ENCODE results near the gene TRDN.
"Not testable (repeated sequence)": the region's sequence is repeated elsewhere in the genome, so short reads cannot be mapped to it uniquely, and the experiment has no call there.

Gene TRDN

GRCh38 chr6:123383718-123384117 lies 253.0 kb downstream of the TRDN start:
- no peak for FAIRE-seq

GRCh38 chr6:123380257-123380656 lies 256.5 kb downstream of the TRDN start:
- no peak for FAIRE-seq

GRCh38 chr6:123372737-123373136 lies 264.0 kb downstream of the TRDN start:
- no peak for FAIRE-seq

GRCh38 chr6:123363912-123364311 lies 272.8 kb downstream of the TRDN start:
- no peak for FAIRE-seq

GRCh38 chr6:123360359-123360758 lies 276.4 kb downstream of the TRDN start:
- FAIRE-seq: no peak

- FAIRE-seq: no peak
Measured at GRCh38 chr6:123352705-123353104, 284.0 kb downstream of the TRDN start.

GRCh38 chr6:123352279-123352678 lies 284.5 kb downstream of the TRDN start:
- no peak for FAIRE-seq

GRCh38 chr6:123343836-123344235 lies 292.9 kb downstream of the TRDN start:
- FAIRE-seq: no peak

GRCh38 chr6:123338394-123338793 lies 298.4 kb downstream of the TRDN start:
- FAIRE-seq: no peak

GRCh38 chr6:123333000-123333756 lies 303.6 kb downstream of the TRDN start:
- no peak for FAIRE-seq

- FAIRE-seq: no peak
Measured at GRCh38 chr6:123332070-123332469, 304.7 kb downstream of the TRDN start.

GRCh38 chr6:123329337-123329736 lies 307.4 kb downstream of the TRDN start:
- no peak for FAIRE-seq

GRCh38 chr6:123323452-123324329 lies 313.1 kb downstream of the TRDN start:
- FAIRE-seq: no peak

GRCh38 chr6:123321020-123321419 lies 315.7 kb downstream of the TRDN start:
- no peak for FAIRE-seq

- peak; percentile 90 for FAIRE-seq
Measured at GRCh38 chr6:123316733-123317323, 319.9 kb downstream of the TRDN start.

GRCh38 chr6:123314459-123314858 lies 322.3 kb downstream of the TRDN start:
- FAIRE-seq: not testable (repeated sequence)

GRCh38 chr6:123309130-123309529 lies 327.6 kb downstream of the TRDN start:
- no peak for FAIRE-seq

GRCh38 chr6:123306334-123306733 lies 330.4 kb downstream of the TRDN start:
- no peak for FAIRE-seq

- no peak for FAIRE-seq
Measured at GRCh38 chr6:123295672-123296071, 341.1 kb downstream of the TRDN start.

GRCh38 chr6:123295181-123295580 lies 341.6 kb downstream of the TRDN start:
- FAIRE-seq: no peak

GRCh38 chr6:123288649-123289048 lies 348.1 kb downstream of the TRDN start:
- FAIRE-seq: no peak

- no peak for FAIRE-seq
Measured at GRCh38 chr6:123276546-123276980, 360.2 kb downstream of the TRDN start.

- FAIRE-seq: no peak
Measured at GRCh38 chr6:123263981-123264380, 372.8 kb downstream of the TRDN start.

GRCh38 chr6:123240626-123241025 lies 396.1 kb downstream of the TRDN start:
- FAIRE-seq: no peak
